OCI-LY3 (cell line): ENCODE data around the gene METTL1.

Source experiments
- H2AFZ ChIP-seq: fragments of 200-600, 300-600 bp; shearing (Covaris generic); 2 replicates; pipeline ENCODE4 v1.6.0; 2014; ENCODE audit warnings: antibody characterized with exemption, low read depth, low read length
- H3K27ac ChIP-seq: fragments of 200-600, 300-600 bp; sonication (generic); 2 replicates; pipeline ENCODE4 v1.5.1; 2014; ENCODE audit warnings: mild to moderate bottlenecking, low read length, moderate library complexity, mixed read lengths
- H3K27me3 ChIP-seq: fragments of 200-600, 300-600 bp; sonication (generic); 2 replicates; pipeline ENCODE4 v1.6.1; 2014; ENCODE audit warnings: low read depth, low read length, mixed read lengths
- H3K36me3 ChIP-seq: fragments of 200-600, 300-600 bp; sonication (generic); replicated peaks from 2 replicates; pipeline ENCODE3; 2014; ENCODE audit warnings: low read depth, low read length, mixed read lengths
- H3K4me1 ChIP-seq: fragments of 300-600, 200-600 bp; sonication (generic); 2 replicates; pipeline ENCODE4 v1.6.1; 2014; ENCODE audit warnings: low read length, mixed read lengths
- H3K4me2 ChIP-seq: fragments of 200-600, 300-600 bp; sonication (generic); 2 replicates; pipeline ENCODE4 v1.6.1; 2014; ENCODE audit warnings: low read length, mixed read lengths
- H3K4me3 ChIP-seq: fragments of 300-600, 200-600 bp; sonication (generic); 2 replicates; pipeline ENCODE4 v1.5.1; 2014; ENCODE audit warnings: antibody characterized with exemption, mild to moderate bottlenecking, low read length, moderate library complexity
- H3K79me2 ChIP-seq: fragments of 300-600, 200-600 bp; shearing (Covaris generic); 2 replicates; pipeline ENCODE4 v1.6.1; 2014; ENCODE audit warnings: mild to moderate bottlenecking, low read length, mixed read lengths
- H3K9ac ChIP-seq: fragments of 300-600, 200-600 bp; shearing (Covaris generic); 2 replicates; pipeline ENCODE4 v1.6.0; 2014; ENCODE audit warnings: mild to moderate bottlenecking, low read length, moderate library complexity
- H3K9me3 ChIP-seq: fragments of 200-600, 300-600 bp; shearing (Covaris generic); 2 replicates; pipeline ENCODE4 v1.6.1; 2014; ENCODE audit warnings: low read length, mixed read lengths; ENCODE audit not compliant: insufficient read depth
- H4K20me1 ChIP-seq: fragments of 200-600, 300-600 bp; sonication (generic); 2 replicates; pipeline ENCODE4 v1.6.1; 2016; ENCODE audit warnings: low read length, mixed read lengths; ENCODE audit not compliant: insufficient read depth
- EZH2phosphoT487 ChIP-seq: fragments of 200-600 bp; shearing (Covaris generic); IDR thresholded peaks from 2 replicates; pipeline ENCODE4 v1.6.1; 2018; ENCODE audit warnings: antibody characterized with exemption, mixed run types, low read depth
- TF ChIP-seq, protein P1 (sequence below): fragments of 200-600, 300-600 bp; sonication (generic); IDR thresholded peaks from 2 replicates; pipeline ENCODE4 v1.5.1; 2014; ENCODE audit warnings: antibody characterized with exemption, low read length, low read depth

The METTL1 gene

DNA sequence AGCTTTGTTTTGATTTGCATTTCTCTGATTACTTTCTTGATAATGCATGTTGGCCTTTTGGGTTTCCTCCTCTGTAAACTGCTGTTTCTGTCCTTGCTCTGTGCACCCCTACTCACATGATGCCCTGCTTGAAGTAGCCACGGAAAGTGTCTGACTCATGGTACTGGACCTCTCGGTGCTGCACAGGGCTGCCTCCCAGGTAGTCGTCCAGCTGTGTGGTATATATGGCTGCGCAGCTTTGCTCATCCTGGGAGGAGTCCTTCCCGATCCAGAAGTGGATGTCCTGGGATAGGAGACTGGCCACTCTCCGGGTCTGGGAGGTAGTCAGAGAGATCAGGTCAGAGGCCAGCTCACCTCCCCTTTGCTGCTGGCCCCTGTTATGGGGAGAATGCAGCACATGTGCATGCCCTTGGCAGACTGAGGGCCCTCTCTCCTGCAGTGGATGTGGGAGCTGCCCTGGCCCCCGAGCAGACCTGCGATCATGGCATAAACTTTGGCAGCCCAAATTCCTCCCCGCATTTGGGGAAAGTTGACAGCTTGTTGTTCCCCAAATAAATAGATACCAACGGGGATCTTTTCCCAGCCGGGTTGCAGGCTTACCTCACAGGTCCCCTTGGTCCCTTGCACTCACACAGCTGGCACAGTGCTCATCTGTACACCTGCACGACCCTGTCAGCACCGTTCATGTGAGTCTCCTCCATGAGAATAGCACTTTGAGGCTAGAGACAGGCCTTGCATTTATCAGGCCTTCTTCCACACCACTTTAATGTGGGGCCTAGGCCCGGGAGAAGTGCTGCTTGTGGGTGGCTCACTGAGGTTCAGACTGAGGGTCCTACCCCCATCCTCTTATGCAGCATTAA is 41.4 kb upstream of the METTL1 start:
- Histone ChIP-seq H3K36me3 (peaks cover 4% of the 10 kb centered on the region), H3K79me2 (no peaks in the 10 kb centered on the region), H3K9ac (no peak overlapping the region)

DNA sequence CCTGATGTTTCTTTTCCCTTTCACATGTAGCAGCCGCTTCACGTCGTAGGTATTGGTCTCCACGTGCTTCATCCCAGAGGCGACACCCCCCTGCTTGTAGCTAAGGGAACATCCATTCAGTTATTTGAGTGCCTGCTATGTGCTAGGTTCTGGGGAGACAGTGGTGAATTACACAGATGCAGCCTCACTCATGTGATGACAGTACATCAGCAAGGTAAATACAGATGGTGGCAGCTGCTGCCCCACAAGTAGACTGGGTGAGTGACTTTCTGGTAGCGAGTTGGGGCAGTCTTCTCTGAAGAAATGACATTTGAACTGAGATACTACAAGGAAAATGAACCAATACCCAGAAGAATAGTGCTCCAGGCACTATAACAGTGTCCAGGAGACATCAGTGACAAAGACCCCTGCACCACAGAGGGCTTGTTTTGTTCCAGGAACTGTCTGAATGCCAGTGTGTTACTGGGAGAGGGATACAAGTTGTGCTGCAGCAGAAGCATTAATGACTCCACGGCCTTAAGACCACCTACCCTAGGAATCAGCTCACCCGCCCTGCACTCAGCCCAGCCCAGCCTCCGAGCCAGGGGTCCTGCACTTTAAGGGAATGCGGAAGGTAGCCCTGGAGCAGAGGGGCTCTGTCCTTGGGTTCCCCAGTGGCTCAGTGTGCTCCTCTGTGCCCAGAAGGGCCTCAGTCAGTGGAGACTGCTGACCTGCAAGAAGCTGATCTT is 39.3 kb upstream of the METTL1 start:
- TF ChIP-seq, protein P1, sequence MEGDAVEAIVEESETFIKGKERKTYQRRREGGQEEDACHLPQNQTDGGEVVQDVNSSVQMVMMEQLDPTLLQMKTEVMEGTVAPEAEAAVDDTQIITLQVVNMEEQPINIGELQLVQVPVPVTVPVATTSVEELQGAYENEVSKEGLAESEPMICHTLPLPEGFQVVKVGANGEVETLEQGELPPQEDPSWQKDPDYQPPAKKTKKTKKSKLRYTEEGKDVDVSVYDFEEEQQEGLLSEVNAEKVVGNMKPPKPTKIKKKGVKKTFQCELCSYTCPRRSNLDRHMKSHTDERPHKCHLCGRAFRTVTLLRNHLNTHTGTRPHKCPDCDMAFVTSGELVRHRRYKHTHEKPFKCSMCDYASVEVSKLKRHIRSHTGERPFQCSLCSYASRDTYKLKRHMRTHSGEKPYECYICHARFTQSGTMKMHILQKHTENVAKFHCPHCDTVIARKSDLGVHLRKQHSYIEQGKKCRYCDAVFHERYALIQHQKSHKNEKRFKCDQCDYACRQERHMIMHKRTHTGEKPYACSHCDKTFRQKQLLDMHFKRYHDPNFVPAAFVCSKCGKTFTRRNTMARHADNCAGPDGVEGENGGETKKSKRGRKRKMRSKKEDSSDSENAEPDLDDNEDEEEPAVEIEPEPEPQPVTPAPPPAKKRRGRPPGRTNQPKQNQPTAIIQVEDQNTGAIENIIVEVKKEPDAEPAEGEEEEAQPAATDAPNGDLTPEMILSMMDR = no peak
- no peak for TF ChIP-seq EZH2phosphoT487
- Histone ChIP-seq H2AFZ (no peak overlapping the region), H3K9me3 (no peaks in the 10 kb centered on the region), H3K4me3 (no peak overlapping the region), H3K27me3 (no peaks in the 10 kb centered on the region), H3K9ac (no peak overlapping the region), H3K4me1 (no peaks in the 10 kb centered on the region), H4K20me1 (no peaks in the 10 kb centered on the region), H3K27ac (no peak overlapping the region), H3K79me2 (no peaks in the 10 kb centered on the region), H3K4me2 (no peak overlapping the region), H3K36me3 (peaks cover 12% of the 10 kb centered on the region)

More for the DNA sequence above, 41.4 kb upstream of the METTL1 start:
- no peak overlapping the region for H2AFZ ChIP-seq
- no peak overlapping the region for H3K4me2 ChIP-seq
- H3K4me1 ChIP-seq = no peaks in the 10 kb centered on the region
- no peaks in the 10 kb centered on the region for H3K9me3 ChIP-seq
- no peak overlapping the region for H3K4me3 ChIP-seq
- no peak for TF ChIP-seq EZH2phosphoT487
- TF ChIP-seq, protein P1 = no peak
- no peak overlapping the region for H3K27ac ChIP-seq
- H3K27me3 ChIP-seq = no peaks in the 10 kb centered on the region
- no peaks in the 10 kb centered on the region for H4K20me1 ChIP-seq

DNA sequence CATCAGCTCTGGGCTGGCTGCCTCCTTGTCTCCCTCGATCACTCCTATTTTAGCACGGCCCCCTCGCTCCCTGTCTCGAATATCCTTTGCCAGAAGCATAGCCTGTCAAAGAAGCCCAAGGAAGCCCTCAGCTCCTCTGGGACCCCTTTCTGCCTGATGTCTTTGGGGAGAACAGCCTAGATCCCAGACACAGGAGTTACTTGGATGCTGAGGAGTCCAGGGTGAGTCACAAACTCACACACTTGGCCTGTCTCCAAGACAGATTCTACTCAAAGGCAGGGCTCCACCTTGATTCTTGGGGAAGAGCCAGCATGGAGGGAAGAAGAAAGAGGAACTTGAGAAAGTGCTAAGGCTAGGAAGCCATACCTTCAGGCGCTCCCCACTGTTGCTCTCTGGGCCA is 38.5 kb upstream of the METTL1 start:
- Histone ChIP-seq H3K27ac (no peak overlapping the region), H4K20me1 (no peaks in the 10 kb centered on the region), H3K4me3 (no peak overlapping the region), H3K4me2 (no peak overlapping the region), H2AFZ (no peak overlapping the region), H3K79me2 (no peaks in the 10 kb centered on the region), H3K9me3 (no peaks in the 10 kb centered on the region), H3K9ac (no peak overlapping the region), H3K4me1 (no peaks in the 10 kb centered on the region), H3K36me3 (peaks cover 12% of the 10 kb centered on the region), H3K27me3 (no peaks in the 10 kb centered on the region)
- TF ChIP-seq, protein P1 = no peak
- no peak for TF ChIP-seq EZH2phosphoT487

DNA sequence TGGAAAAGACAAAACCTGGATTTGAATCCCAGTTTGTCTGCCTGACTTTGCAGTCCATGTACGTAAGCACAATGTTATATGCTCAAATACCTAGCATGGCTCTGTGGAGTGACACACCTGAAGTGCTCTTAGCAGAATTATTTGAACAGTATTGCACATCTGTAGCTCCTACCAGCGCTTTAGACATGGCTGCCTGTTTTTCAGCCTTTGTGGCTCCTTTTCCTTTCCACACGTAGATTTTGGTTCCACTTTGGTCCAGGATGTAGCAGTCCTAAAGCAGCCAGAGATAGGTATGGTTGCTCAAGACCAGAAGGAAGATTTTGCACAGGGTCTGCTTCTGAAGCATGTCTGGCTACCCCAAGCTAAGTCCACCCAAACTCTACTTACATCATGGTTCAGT is 37.5 kb upstream of the METTL1 start:
- Histone ChIP-seq H3K36me3 (peaks cover 12% of the 10 kb centered on the region), H3K4me2 (no peak overlapping the region), H3K9ac (no peak overlapping the region), H3K79me2 (no peaks in the 10 kb centered on the region), H3K4me3 (no peak overlapping the region), H3K27ac (no peak overlapping the region), H3K4me1 (no peaks in the 10 kb centered on the region), H3K9me3 (no peaks in the 10 kb centered on the region), H3K27me3 (no peaks in the 10 kb centered on the region), H4K20me1 (no peaks in the 10 kb centered on the region), H2AFZ (no peak overlapping the region)
- TF ChIP-seq EZH2phosphoT487 = no peak
- TF ChIP-seq, protein P1 = no peak
